LNCaP clone FGC (cell line): ENCODE results near the gene SIGLEC5.

Source experiments
- DNase-seq: peaks from one replicate; pipeline ENCODE4 v3.0.0-alpha.2; 2011; ENCODE audit warnings: low read depth
- H3K4me3 ChIP-seq: 2 replicates; pipeline ENCODE4 v1.5.1; 2011; ENCODE audit warnings: mild to moderate bottlenecking, low read depth, low read length, control low read depth
- TF ChIP-seq, protein P1 (sequence below): IDR thresholded peaks from 2 replicates; pipeline ENCODE4 v1.5.1; 2012; ENCODE audit warnings: mild to moderate bottlenecking; ENCODE audit not compliant: control insufficient read depth, insufficient read depth; ENCODE audit errors: extremely low read depth

The SIGLEC5 gene

GRCh38 chr19:51598159-51598915 is 31.9 kb downstream of the SIGLEC5 start:
- H3K4me3 ChIP-seq, result no peak overlapping the region
- DNase-seq, result no peak
- TF ChIP-seq, protein P1, sequence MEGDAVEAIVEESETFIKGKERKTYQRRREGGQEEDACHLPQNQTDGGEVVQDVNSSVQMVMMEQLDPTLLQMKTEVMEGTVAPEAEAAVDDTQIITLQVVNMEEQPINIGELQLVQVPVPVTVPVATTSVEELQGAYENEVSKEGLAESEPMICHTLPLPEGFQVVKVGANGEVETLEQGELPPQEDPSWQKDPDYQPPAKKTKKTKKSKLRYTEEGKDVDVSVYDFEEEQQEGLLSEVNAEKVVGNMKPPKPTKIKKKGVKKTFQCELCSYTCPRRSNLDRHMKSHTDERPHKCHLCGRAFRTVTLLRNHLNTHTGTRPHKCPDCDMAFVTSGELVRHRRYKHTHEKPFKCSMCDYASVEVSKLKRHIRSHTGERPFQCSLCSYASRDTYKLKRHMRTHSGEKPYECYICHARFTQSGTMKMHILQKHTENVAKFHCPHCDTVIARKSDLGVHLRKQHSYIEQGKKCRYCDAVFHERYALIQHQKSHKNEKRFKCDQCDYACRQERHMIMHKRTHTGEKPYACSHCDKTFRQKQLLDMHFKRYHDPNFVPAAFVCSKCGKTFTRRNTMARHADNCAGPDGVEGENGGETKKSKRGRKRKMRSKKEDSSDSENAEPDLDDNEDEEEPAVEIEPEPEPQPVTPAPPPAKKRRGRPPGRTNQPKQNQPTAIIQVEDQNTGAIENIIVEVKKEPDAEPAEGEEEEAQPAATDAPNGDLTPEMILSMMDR, result no peak

DNA sequence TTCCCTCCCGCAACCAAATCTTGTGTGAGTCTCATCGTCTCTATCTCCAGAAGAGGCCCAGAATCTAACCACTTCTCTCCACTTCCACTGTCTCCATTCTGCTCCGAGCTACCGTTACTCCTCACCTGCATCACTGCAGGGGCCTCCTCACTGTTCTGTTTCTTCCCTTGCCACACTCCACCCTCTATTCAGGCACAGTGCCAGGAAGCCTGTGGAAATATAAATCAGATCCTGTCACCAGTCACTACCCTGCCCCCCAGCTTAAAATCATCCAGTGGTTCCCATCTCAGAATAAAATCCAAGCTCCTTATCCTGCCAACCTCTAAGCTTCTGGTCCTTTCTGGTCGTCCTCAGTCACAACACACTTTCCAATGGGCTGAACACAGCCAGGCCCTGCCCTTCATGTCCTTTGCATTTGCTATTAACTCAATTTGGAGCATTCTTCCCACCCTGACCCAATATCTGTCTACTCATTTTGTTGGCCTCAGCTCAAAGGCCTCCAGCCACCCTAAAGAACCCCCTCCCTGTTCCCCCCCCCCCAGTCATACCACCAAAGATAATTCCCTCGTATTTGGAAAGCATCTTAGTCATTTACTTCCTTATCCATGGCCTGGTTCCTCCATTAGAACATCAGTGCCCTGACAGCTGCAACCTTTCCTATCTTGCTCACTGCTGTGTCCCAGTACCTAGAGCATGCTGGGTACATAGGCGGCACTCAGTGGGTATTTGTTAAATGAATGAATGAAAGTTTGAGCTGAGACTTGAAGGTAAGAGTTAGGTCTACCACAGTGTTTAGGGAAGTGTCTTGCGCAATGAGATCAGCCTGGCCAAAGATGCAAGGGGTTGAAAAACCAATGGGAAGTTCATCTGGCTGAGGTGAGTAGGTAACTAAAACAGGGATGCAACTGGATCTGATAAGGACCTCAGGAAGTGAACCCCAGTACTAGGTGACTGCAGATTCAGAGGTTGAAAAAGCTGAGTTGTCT is 34.7 kb downstream of the SIGLEC5 start:
- peak overlapping the region; percentile 91 for H3K4me3 ChIP-seq
- DNase-seq, result no peak
- TF ChIP-seq, protein P1, result no peak

- TF ChIP-seq, protein P1, result no peak
- peak overlapping the region; percentile 91 for H3K4me3 ChIP-seq
- no peak for DNase-seq
Measured at GRCh38 chr19:51594774-51595109, 35.5 kb downstream of the SIGLEC5 start.

DNA sequence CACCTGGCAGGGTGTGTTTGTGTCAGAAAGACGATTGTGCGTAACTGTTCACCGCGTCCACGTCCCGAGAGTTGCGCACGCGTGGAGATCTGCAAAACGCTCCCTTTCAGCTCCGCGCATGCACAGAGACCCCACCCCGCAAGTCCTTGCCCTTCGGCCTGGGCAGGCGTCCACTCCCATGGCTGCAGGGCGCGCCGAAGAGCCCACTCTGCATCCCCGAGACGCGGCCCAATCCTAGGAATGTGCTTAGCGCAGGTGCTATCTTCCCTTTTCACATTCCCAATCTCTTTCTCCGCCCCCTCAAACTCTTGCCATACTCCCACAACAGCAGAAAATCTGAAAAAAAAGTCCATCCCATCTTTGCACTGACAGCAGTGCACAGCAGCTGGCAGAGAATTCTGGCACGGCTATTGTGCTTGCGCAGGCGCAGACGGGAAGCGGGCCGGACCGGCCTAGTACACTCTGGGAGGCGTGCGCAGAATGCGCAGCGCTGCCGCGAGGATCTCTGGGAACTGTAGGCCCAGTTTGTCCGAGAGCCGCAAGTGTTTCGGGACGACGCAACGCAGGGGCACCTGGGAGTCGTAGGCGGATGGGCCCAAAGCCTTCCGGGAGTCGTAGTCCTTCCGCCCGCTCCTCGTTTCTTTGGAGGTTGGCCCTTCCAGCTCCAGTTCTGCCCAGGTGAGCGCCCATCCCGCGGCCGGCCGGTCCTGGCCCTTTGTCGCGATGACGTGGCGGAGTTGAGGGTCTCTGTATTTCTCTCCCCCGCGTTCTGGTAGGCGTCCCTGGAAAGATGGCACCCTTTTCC is 36.0 kb downstream of the SIGLEC5 start:
- H3K4me3 ChIP-seq, result peak overlapping the region; percentile 91
- TF ChIP-seq, protein P1, result no peak
- DNase-seq, result peak; percentile 94

DNA sequence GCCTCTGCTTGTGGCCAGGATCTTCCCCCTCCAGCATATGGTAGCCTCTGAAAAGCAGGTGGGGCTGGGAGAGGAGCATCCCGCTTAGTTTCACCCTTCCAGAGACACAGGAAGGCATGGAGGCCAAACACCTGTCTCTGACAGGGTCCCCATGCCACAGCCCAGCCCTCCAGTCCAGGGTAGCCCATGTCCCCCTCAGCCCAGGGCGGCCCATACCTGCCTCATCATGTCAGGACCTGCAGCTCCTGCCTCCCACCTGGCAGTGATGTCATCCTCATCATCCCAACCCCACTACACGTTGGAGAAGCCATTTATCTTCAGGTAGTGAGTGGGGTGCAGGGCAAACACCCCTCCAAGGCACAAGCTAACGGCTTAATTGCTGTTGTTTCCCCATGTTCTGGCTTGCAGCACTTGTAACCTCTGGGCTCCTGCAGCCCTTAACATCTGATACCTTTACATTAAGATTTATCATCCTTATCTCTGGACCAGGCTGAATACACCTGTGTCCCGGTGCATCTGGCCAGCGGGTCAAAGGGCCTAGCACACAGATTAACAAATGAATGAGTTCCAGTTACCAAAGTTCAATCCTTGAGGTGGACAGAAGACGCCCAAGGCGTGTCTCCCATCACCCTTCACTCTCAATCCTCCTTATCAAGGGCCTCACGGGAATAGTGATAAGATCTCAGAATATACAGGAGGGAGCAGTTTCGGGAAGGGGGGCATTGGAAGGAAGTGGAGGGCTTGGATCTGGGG is 36.9 kb downstream of the SIGLEC5 start:
- TF ChIP-seq, protein P1, result no peak
- DNase-seq, result no peak
- peak overlapping the region; percentile 91 for H3K4me3 ChIP-seq

DNA sequence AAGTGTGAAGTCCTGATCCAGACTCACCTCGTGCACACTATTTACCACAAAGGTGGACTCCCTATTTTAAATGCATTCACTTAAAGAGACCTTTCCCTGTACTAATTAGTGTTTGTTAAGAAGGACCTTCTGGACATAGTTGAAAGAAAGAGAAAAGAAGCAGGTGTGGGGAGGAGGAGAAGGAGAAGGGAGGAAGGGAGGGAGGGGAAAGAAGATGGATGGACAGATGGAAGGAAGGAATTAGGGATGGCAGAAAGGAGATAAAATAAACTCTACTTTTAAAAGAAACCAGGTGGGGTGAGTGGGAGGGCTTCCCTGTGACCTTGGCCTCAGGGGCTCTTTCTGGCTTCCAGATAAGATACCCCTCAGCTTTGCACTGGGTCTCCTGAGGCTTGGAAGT is 37.7 kb downstream of the SIGLEC5 start:
- TF ChIP-seq, protein P1, result no peak
- no peak for DNase-seq
- no peak overlapping the region for H3K4me3 ChIP-seq
